Kidney (tissue), 14 donors: ENCODE measurements around the gene ARHGEF3. TPM values are rescaled to one million over a fixed set of nuclear protein-coding genes. Genes with fewer than 3 reads are reported as not detected.

Experiments used
- DNase-seq, 5 donors: peaks; one replicate each; pipeline ENCODE4 v3.0.0-alpha.2; 2013 to 2020
- FAIRE-seq: peaks from 2 replicates; lab custom pipeline; 2012; peaks lifted over from hg19 to GRCh38; lab: Jason Lieb, UNC
- H3K27ac ChIP-seq, 2 donors: one replicate each; pipeline ENCODE4 v1.7.0; 2013; ENCODE audit warnings: low read depth in 2 of 2, low read length in 2 of 2, inconsistent platforms in 1 of 2
- H3K27me3 ChIP-seq: one replicate; pipeline ENCODE4 v1.7.1; 2013; ENCODE audit warnings: low read length, inconsistent platforms; ENCODE audit not compliant: control insufficient read depth, insufficient read depth
- H3K36me3 ChIP-seq, 3 donors: one replicate each; pipeline versions ENCODE4 v1.7.0 to v1.7.1; 2013; ENCODE audit warnings: low read length in 3 of 3, control low read depth in 1 of 3, inconsistent platforms in 1 of 3; ENCODE audit not compliant: insufficient read depth in 3 of 3, control insufficient read depth in 2 of 3
- H3K4me1 ChIP-seq, 3 donors: one replicate each; pipeline versions ENCODE4 v1.7.0 to v1.7.1; 2013; ENCODE audit warnings: low read length in 3 of 3, inconsistent platforms in 1 of 3, low read depth in 1 of 3; ENCODE audit not compliant: control insufficient read depth in 2 of 3, insufficient read depth in 2 of 3
- H3K4me3 ChIP-seq, 3 donors: one replicate each; pipeline versions ENCODE4 v1.7.0 to v1.8.1; 2013; ENCODE audit warnings: low read length in 3 of 3, control low read depth in 1 of 3, inconsistent platforms in 1 of 3
- H3K9ac ChIP-seq, 3 donors: one replicate each; pipeline versions ENCODE4 v1.7.0 to v1.7.1; 2013; ENCODE audit warnings: low read length in 3 of 3, control low read depth in 1 of 3, inconsistent platforms in 1 of 3
- H3K9me3 ChIP-seq, 3 donors: one replicate each; pipeline versions ENCODE4 v1.7.0 to v1.7.1; 2013; ENCODE audit warnings: low read length in 3 of 3, control low read depth in 1 of 3, inconsistent platforms in 1 of 3; ENCODE audit not compliant: control insufficient read depth in 2 of 3, insufficient read depth in 1 of 3
- intact Hi-C: fragments of 100-400 bp; cut with DNase I; formaldehyde crosslinking; loops from one replicate; pipeline ENCODE4 v1.11.1; 2022
- polyA plus RNA-seq: library from polyadenylated mRNA; stranded (reverse); fragments of 350-450 nt; fragmentation: Illumina TruSeq; extraction: RNeasy Lipid Tissue Mini Kit (QIAGEN cat#74804); gene quantifications from one replicate; pipeline ENCODE4 v1.2.3, GENCODE V29; 2014; ENCODE audit warnings: low read depth, low replicate concordance; ENCODE audit not compliant: insufficient read depth
- total RNA-seq: library from RNA; stranded (reverse); fragmentation: NEBNext Ultra II Directional; extraction: Animal tissue kit (Norgen Biotek cat#: 25700); gene quantifications from one replicate; pipeline ENCODE4 v1.2.1, GENCODE V29; 2021
- TF ChIP-seq, protein P1 (sequence below): IDR thresholded peaks from 3 replicates; pipeline ENCODE4 v1.5.1; 2012; ENCODE audit warnings: mild to moderate bottlenecking, moderate library complexity, borderline replicate concordance; ENCODE audit not compliant: insufficient read depth; ENCODE audit errors: extremely low read depth
- donor health status: control.
- donor health status: control.
- donor health status: control.
- donor health status: control.
- donor health status: control.
- donor health status: DM: yes; HTN: yes; CAD: no.
- donor health status: Normal renal cell carcinoma (clear cell type).

ARHGEF3 gene
- total and polyA plus RNA-seq, 2 donors from 2014 or later = 25.8 to 56.3 TPM

DNA sequence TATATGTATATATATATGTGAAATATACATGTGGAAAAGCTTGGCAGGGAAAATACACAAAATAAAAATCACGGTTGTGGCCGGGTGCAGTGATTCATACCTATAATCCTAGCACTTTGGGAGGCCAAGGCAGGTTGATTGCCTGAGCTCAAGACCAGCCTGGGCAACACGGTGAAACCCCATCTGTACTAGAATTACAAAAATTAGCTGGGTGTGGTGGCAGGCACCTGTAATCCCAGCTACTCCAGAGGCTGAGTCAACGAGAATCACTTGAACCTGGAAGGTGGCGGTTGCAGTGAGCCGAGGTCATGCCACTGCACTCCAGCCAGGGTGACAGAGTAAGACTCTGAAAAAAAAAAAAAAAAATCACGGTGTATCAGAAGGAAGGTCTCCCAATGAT lies 20.8 kb upstream of the ARHGEF3 start:
- peaks cover 0 to 2% (median 0%) of the 10 kb centered on the region in 3 donors for H3K4me1 ChIP-seq
- H3K9me3 ChIP-seq = no peaks in the 10 kb centered on the region
- H3K9ac ChIP-seq = no peak overlapping the region
- no peak overlapping the region for H3K27ac ChIP-seq
- intact Hi-C loops = no loop called here
- H3K27me3 ChIP-seq = no peaks in the 10 kb centered on the region
- no peak for FAIRE-seq
- TF ChIP-seq, protein P1, sequence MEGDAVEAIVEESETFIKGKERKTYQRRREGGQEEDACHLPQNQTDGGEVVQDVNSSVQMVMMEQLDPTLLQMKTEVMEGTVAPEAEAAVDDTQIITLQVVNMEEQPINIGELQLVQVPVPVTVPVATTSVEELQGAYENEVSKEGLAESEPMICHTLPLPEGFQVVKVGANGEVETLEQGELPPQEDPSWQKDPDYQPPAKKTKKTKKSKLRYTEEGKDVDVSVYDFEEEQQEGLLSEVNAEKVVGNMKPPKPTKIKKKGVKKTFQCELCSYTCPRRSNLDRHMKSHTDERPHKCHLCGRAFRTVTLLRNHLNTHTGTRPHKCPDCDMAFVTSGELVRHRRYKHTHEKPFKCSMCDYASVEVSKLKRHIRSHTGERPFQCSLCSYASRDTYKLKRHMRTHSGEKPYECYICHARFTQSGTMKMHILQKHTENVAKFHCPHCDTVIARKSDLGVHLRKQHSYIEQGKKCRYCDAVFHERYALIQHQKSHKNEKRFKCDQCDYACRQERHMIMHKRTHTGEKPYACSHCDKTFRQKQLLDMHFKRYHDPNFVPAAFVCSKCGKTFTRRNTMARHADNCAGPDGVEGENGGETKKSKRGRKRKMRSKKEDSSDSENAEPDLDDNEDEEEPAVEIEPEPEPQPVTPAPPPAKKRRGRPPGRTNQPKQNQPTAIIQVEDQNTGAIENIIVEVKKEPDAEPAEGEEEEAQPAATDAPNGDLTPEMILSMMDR = no peak
- no peaks in the 10 kb centered on the region for H3K36me3 ChIP-seq
- no peak for DNase-seq
- H3K4me3 ChIP-seq = no peak overlapping the region

DNA sequence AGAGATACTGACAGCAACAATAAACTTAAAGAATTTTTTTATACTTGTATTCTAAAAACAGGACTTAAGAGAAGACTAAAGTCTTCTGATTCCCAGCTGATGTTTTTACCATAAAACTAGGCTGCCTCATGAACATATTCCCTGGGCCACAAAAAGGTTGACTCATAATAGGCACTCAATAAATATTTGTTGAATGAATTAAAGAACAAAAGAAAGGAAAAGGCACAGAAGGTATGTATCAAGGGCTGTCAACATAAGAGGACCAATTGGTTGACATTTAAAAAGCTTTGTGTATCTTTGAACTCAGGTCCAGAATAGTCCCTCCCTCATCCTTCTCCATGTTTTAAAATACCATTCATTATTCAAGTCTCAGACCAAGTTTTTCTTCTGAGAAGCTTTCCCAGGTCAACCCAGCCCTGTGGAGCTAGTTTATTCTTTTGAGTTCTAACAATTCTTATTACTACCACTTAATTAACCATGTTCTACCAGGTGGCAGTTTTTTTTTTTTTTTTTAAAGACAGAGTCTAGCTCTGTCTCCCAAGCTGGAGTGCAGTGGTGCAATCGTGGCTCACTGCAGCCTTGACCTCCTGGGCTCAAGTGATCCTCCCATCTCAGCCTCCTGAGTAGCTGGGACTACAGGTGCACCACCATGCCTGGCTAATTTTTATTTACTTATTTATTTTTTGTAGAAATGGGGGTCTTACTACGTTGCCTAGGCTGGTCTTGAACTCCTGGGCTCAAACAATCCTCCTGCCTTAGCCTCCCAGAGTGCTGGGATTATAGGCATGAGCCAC lies 17.5 kb upstream of the ARHGEF3 start:
- no peak overlapping the region for H3K4me3 ChIP-seq
- DNase-seq = no peak
- intact Hi-C loops = no loop called here
- peaks cover 0 to 2% (median 0%) of the 10 kb centered on the region in 3 donors for H3K4me1 ChIP-seq
- H3K9ac ChIP-seq = no peak overlapping the region
- no peaks in the 10 kb centered on the region for H3K36me3 ChIP-seq
- TF ChIP-seq, protein P1 = no peak
- H3K9me3 ChIP-seq = no peaks in the 10 kb centered on the region
- FAIRE-seq = no peak
- H3K27me3 ChIP-seq = no peaks in the 10 kb centered on the region
- H3K27ac ChIP-seq = no peak overlapping the region

DNA sequence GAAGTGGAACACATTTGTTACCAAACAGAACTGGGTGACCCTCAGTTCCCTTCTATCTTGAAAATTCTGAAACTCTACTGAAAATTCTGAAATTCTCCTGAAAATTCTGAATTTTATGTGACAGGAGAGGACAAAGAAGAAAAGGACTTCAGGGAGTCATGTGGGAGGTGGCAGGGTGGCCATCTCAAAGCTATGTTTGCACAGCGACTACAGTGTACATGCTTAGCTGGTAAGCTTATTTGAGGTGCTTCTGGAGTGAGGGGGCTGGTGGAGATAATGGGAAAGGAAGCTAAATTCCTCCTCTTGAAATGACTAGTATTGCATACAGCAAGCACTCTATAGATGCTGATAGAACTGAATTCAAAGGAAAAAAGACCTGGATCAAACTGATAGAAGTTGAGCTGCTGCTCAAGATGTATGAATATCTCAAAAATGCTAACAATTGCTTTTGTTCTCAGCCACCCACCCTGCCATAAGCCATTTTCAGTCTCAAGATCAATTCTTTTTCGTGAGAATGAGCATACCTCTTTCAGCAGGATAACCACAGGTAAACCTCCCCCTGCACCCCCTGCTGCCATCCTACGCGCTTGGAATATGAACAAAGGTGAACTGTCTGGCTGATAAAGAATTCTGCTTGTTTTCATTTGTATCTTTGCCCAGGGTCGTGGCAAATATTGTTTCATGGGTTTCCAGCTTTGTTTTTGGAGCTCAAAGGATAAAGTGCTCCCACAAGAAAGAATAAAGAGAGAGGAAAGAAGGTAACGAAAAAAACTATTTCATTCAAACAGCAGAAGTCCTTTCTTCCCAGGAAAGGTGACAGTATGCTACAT lies 16.6 kb upstream of the ARHGEF3 start:
- no peaks in the 10 kb centered on the region for H3K9me3 ChIP-seq
- FAIRE-seq = no peak
- TF ChIP-seq, protein P1 = no peak
- no peak overlapping the region for H3K27ac ChIP-seq
- no peak overlapping the region for H3K4me3 ChIP-seq
- intact Hi-C loops = no loop called here
- no peak for DNase-seq
- H3K27me3 ChIP-seq = no peaks in the 10 kb centered on the region
- H3K36me3 ChIP-seq = no peaks in the 10 kb centered on the region
- no peak overlapping the region for H3K9ac ChIP-seq
- H3K4me1 ChIP-seq = peaks cover 0 to 2% (median 0%) of the 10 kb centered on the region in 3 donors
